CD4-positive, alpha-beta memory T cell (primary cell): ENCODE results near the gene ZC3H4. TPM values are rescaled to one million over a fixed set of nuclear protein-coding genes. Genes with fewer than 3 reads are reported as not detected.

Experiments used
- CTCF ChIA-PET: fragments of 350-600 bp; sonication (Branson Sonifier 250); formaldehyde crosslinking; loops from one replicate; lab custom pipeline; 2021; ENCODE audit warnings: inconsistent platforms; ENCODE audit not compliant: partially characterized antibody; lab: Charles Lee
- POLR2A ChIA-PET: fragments of 350-600 bp; sonication (Branson Sonifier 250); formaldehyde crosslinking; loops from one replicate; lab custom pipeline; 2021; ENCODE audit not compliant: partially characterized antibody; lab: Charles Lee
- DNase-seq, 5 donors: peaks; one replicate each; pipeline versions ENCODE4 v3.0.0 to v3.0.0-alpha.2; 2020 to 2022; ENCODE audit warnings: mixed read lengths in 1 of 5
- H3K27ac ChIP-seq: one replicate; pipeline ENCODE4 v1.7.0; 2013; ENCODE audit warnings: low read depth, low read length
- H3K27me3 ChIP-seq: 2 replicates; pipeline ENCODE4 v1.7.0; 2013; ENCODE audit warnings: mild to moderate bottlenecking, low read length, moderate library complexity; ENCODE audit not compliant: insufficient read depth
- H3K36me3 ChIP-seq: 2 replicates; pipeline ENCODE4 v1.7.0; 2013; ENCODE audit warnings: mild to moderate bottlenecking, low read length, moderate library complexity; ENCODE audit not compliant: insufficient read depth
- H3K4me1 ChIP-seq: 2 replicates; pipeline ENCODE4 v1.7.0; 2013; ENCODE audit warnings: mild to moderate bottlenecking, low read length, moderate library complexity; ENCODE audit not compliant: insufficient read depth
- H3K4me3 ChIP-seq, 2 donors: one replicate each; pipeline ENCODE4 v1.7.0; 2013; ENCODE audit warnings: low read length in 2 of 2, mild to moderate bottlenecking in 1 of 2
- H3K9me3 ChIP-seq, 2 donors: one replicate each; pipeline ENCODE4 v1.7.0; 2013; ENCODE audit warnings: low read length in 2 of 2, control low read depth in 1 of 2; ENCODE audit not compliant: control insufficient read depth in 1 of 2
- H3K27ac Mint-ChIP-seq, 7 donors: one replicate each; pipeline ENCODE4 v1.8.0; 2020 to 2021; ENCODE audit warnings: mixed read lengths in 7 of 7, mild to moderate bottlenecking in 6 of 7, inconsistent platforms in 3 of 7, moderate library complexity in 3 of 7
- H3K27me3 Mint-ChIP-seq, 2 donors: one replicate each; pipeline ENCODE4 v1.8.0; 2020 to 2021; ENCODE audit warnings: mixed read lengths in 2 of 2
- H3K36me3 Mint-ChIP-seq, 2 donors: one replicate each; pipeline ENCODE4 v1.8.0; 2020 to 2021; ENCODE audit warnings: mixed read lengths in 2 of 2, inconsistent platforms in 1 of 2, mild to moderate bottlenecking in 1 of 2
- H3K4me1 Mint-ChIP-seq, 4 donors: one replicate each; pipeline ENCODE4 v1.8.0; 2020 to 2021; ENCODE audit warnings: mixed read lengths in 4 of 4, mild to moderate bottlenecking in 1 of 4
- H3K4me3 Mint-ChIP-seq, 8 donors: one replicate each; pipeline ENCODE4 v1.8.0; 2020 to 2021; ENCODE audit warnings: mixed read lengths in 8 of 8, mild to moderate bottlenecking in 7 of 8, moderate library complexity in 6 of 8, inconsistent platforms in 3 of 8
- H3K9me3 Mint-ChIP-seq, 8 donors: one replicate each; pipeline ENCODE4 v1.8.0; 2020 to 2021; ENCODE audit warnings: mixed read lengths in 8 of 8, mild to moderate bottlenecking in 5 of 8, inconsistent platforms in 3 of 8, moderate library complexity in 1 of 8
- intact Hi-C: fragments of 100-400 bp; cut with micrococcal nuclease; formaldehyde crosslinking; loops from one replicate; pipeline ENCODE4 v1.15.1; 2023
- polyA plus RNA-seq, 2 donors: library from polyadenylated mRNA; unstranded; fragments of 300-500 nt; fragmentation: Illumina TruSeq; gene quantifications; one replicate each; pipeline ENCODE4 v1.2.3, GENCODE V29; 2021
- total RNA-seq, 2 experiments: library from RNA; stranded (reverse); gene quantifications; one replicate each; pipeline ENCODE4 v1.2.3, GENCODE V29; 2021

Gene ZC3H4
- total and polyA plus RNA-seq, 4 experiments from 2014 or later = 0.33 to 75.7 (median 39.1) TPM

- Mint-ChIP-seq H3K27me3 (no peaks in the 10 kb centered on the region), H3K27ac (no peak overlapping the region), H3K9me3 (no peaks in the 10 kb centered on the region), H3K4me1 (peaks cover 0 to 9% (median 5%) of the 10 kb centered on the region in 4 donors), H3K4me3 (no peak overlapping the region), H3K36me3 (peaks cover 30 to 71% of the 10 kb centered on the region in 2 donors)
- no peak for DNase-seq
- H3K9me3 ChIP-seq = no peaks in the 10 kb centered on the region
- H3K27ac ChIP-seq = no peak overlapping the region
- no peaks in the 10 kb centered on the region for H3K4me1 ChIP-seq
- intact Hi-C loops = no loop called here
- ChIA-PET POLR2A (no interaction called here), CTCF (no interaction called here)
- no peak overlapping the region for H3K4me3 ChIP-seq
- H3K36me3 ChIP-seq = peaks cover 75% of the 10 kb centered on the region
- no peaks in the 10 kb centered on the region for H3K27me3 ChIP-seq
Measured at GRCh38 chr19:47072323-47072722, 41.3 kb downstream of the ZC3H4 start.

- Mint-ChIP-seq H3K4me3 (no peak overlapping the region), H3K36me3 (peaks cover 30 to 70% of the 10 kb centered on the region in 2 donors), H3K4me1 (peaks cover 0 to 9% (median 5%) of the 10 kb centered on the region in 4 donors), H3K27me3 (no peaks in the 10 kb centered on the region), H3K27ac (no peak overlapping the region), H3K9me3 (no peaks in the 10 kb centered on the region)
- no peaks in the 10 kb centered on the region for H3K4me1 ChIP-seq
- H3K27me3 ChIP-seq = no peaks in the 10 kb centered on the region
- DNase-seq = no peak
- H3K9me3 ChIP-seq = no peaks in the 10 kb centered on the region
- intact Hi-C loops = no loop called here
- CTCF ChIA-PET = no interaction called here
- H3K4me3 ChIP-seq = no peak overlapping the region
- peaks cover 71% of the 10 kb centered on the region for H3K36me3 ChIP-seq
- POLR2A ChIA-PET = no interaction called here
- H3K27ac ChIP-seq = no peak overlapping the region
Measured at GRCh38 chr19:47071731-47072130, 41.8 kb downstream of the ZC3H4 start.

GRCh38 chr19:47070756-47071155 is 42.8 kb downstream of the ZC3H4 start:
- ChIA-PET CTCF (interaction anchor here (1.0 kb wide), 1 partner anchor 140 kb away, joined by 3 read pairs; no protein-coding TSS in a partner anchor), POLR2A (no interaction called here)
- no peak for DNase-seq
- no peaks in the 10 kb centered on the region for H3K27me3 Mint-ChIP-seq
- intact Hi-C loops = no loop called here
- Histone ChIP-seq H3K27me3 (no peaks in the 10 kb centered on the region), H3K9me3 (no peaks in the 10 kb centered on the region), H3K27ac (no peak overlapping the region), H3K4me1 (no peaks in the 10 kb centered on the region), H3K36me3 (peaks cover 67% of the 10 kb centered on the region), H3K4me3 (no peak overlapping the region)
- peaks cover 30 to 67% of the 10 kb centered on the region in 2 donors for H3K36me3 Mint-ChIP-seq
- peak overlapping the region in 1 of 7 donors; percentile 64 for H3K27ac Mint-ChIP-seq
- H3K4me3 Mint-ChIP-seq = no peak overlapping the region
- peaks cover 0 to 6% (median 5%) of the 10 kb centered on the region in 4 donors for H3K4me1 Mint-ChIP-seq
- no peaks in the 10 kb centered on the region for H3K9me3 Mint-ChIP-seq

- H3K27ac ChIP-seq = no peak overlapping the region
- Mint-ChIP-seq H3K4me3 (no peak overlapping the region), H3K9me3 (no peaks in the 10 kb centered on the region), H3K4me1 (peaks cover 0 to 2% (median 0%) of the 10 kb centered on the region in 4 donors), H3K36me3 (peaks cover 25 to 65% of the 10 kb centered on the region in 2 donors), H3K27me3 (no peaks in the 10 kb centered on the region), H3K27ac (no peak overlapping the region)
- intact Hi-C loops = no loop called here
- H3K36me3 ChIP-seq = peaks cover 68% of the 10 kb centered on the region
- no peak overlapping the region for H3K4me3 ChIP-seq
- ChIA-PET CTCF (interaction anchor here (1.0 to 1.2 kb wide), 2 partner anchors 10 to 141 kb away, joined by 3 read pairs; no protein-coding TSS in a partner anchor), POLR2A (no interaction called here)
- no peaks in the 10 kb centered on the region for H3K9me3 ChIP-seq
- DNase-seq = no peak
- no peaks in the 10 kb centered on the region for H3K4me1 ChIP-seq
- no peaks in the 10 kb centered on the region for H3K27me3 ChIP-seq
Measured at GRCh38 chr19:47069795-47070194, 43.8 kb downstream of the ZC3H4 start.

- ChIA-PET CTCF (interaction anchor here (1.2 kb wide), 1 partner anchor 11 kb away, joined by 3 read pairs; no protein-coding TSS in a partner anchor), POLR2A (no interaction called here)
- Histone ChIP-seq H3K4me1 (no peaks in the 10 kb centered on the region), H3K36me3 (peaks cover 64% of the 10 kb centered on the region), H3K4me3 (no peak overlapping the region), H3K27ac (no peak overlapping the region), H3K9me3 (no peaks in the 10 kb centered on the region), H3K27me3 (no peaks in the 10 kb centered on the region)
- intact Hi-C loops = no loop called here
- Mint-ChIP-seq H3K27me3 (no peaks in the 10 kb centered on the region), H3K4me1 (peaks cover 0 to 2% (median 0%) of the 10 kb centered on the region in 4 donors), H3K27ac (peak overlapping the region in 1 of 7 donors; percentile 79), H3K36me3 (peaks cover 23 to 66% of the 10 kb centered on the region in 2 donors), H3K9me3 (no peaks in the 10 kb centered on the region), H3K4me3 (no peak overlapping the region)
- no peak for DNase-seq
Measured at GRCh38 chr19:47068876-47069406, 44.6 kb downstream of the ZC3H4 start.

GRCh38 chr19:47068246-47068645 is 45.3 kb downstream of the ZC3H4 start:
- H3K27ac ChIP-seq = no peak overlapping the region
- CTCF ChIA-PET = no interaction called here
- intact Hi-C loops = no loop called here
- Mint-ChIP-seq H3K9me3 (no peaks in the 10 kb centered on the region), H3K4me1 (peaks cover 0 to 2% (median 0%) of the 10 kb centered on the region in 4 donors), H3K4me3 (no peak overlapping the region), H3K27me3 (no peaks in the 10 kb centered on the region), H3K36me3 (peaks cover 21 to 60% of the 10 kb centered on the region in 2 donors), H3K27ac (no peak overlapping the region)
- no peak overlapping the region for H3K4me3 ChIP-seq
- POLR2A ChIA-PET = no interaction called here
- no peaks in the 10 kb centered on the region for H3K9me3 ChIP-seq
- no peak for DNase-seq
- H3K4me1 ChIP-seq = no peaks in the 10 kb centered on the region
- no peaks in the 10 kb centered on the region for H3K27me3 ChIP-seq
- H3K36me3 ChIP-seq = peaks cover 64% of the 10 kb centered on the region

GRCh38 chr19:47067215-47067847 is 46.2 kb downstream of the ZC3H4 start:
- H3K4me3 ChIP-seq = no peak overlapping the region
- peaks cover 0 to 2% (median 0%) of the 10 kb centered on the region in 4 donors for H3K4me1 Mint-ChIP-seq
- H3K27ac ChIP-seq = no peak overlapping the region
- POLR2A ChIA-PET = no interaction called here
- no peak overlapping the region for H3K27ac Mint-ChIP-seq
- no peaks in the 10 kb centered on the region for H3K27me3 ChIP-seq
- CTCF ChIA-PET = no interaction called here
- intact Hi-C loops = no loop called here
- H3K36me3 ChIP-seq = peaks cover 59% of the 10 kb centered on the region
- H3K9me3 ChIP-seq = no peaks in the 10 kb centered on the region
- no peaks in the 10 kb centered on the region for H3K4me1 ChIP-seq
- H3K27me3 Mint-ChIP-seq = no peaks in the 10 kb centered on the region
- H3K9me3 Mint-ChIP-seq = no peaks in the 10 kb centered on the region
- no peak for DNase-seq
- H3K36me3 Mint-ChIP-seq = peaks cover 18 to 54% of the 10 kb centered on the region in 2 donors
- no peak overlapping the region for H3K4me3 Mint-ChIP-seq
